ENCODE measurements around the gene HPCA.

The HPCA gene

GRCh38 chr1:32890516-32891240, 4.4 kb downstream of the HPCA start:
- DNase-seq, result no peak

GRCh38 chr1:32891241-32891570, 4.9 kb downstream of the HPCA start:
- DNase-seq, result no peak

GRCh38 chr1:32891630-32892029, 5.3 kb downstream of the HPCA start:
- DNase-seq, result no peak

- peak in 2 of 4 experiments; percentile 16 to 33 for DNase-seq
Measured at GRCh38 chr1:32892368-32893197, 6.3 kb downstream of the HPCA start.

GRCh38 chr1:32893198-32894018, 7.1 kb downstream of the HPCA start:
- DNase-seq, result peak in 2 of 4 experiments; percentile 12 to 26

- DNase-seq, result no peak
Measured at GRCh38 chr1:32894019-32894600, 7.8 kb downstream of the HPCA start.

- DNase-seq, result no peak
Measured at GRCh38 chr1:32894681-32895080, 8.4 kb downstream of the HPCA start.

- DNase-seq, result no peak
Measured at GRCh38 chr1:32895325-32896215, 9.3 kb downstream of the HPCA start.

- no peak for DNase-seq
Measured at GRCh38 chr1:32896451-32896850, 10.2 kb downstream of the HPCA start.

GRCh38 chr1:32897082-32898049, 11.1 kb downstream of the HPCA start:
- DNase-seq, result no peak

GRCh38 chr1:32898056-32898455, 11.8 kb downstream of the HPCA start:
- DNase-seq, result no peak

- DNase-seq, result no peak
Measured at GRCh38 chr1:32898958-32899357, 12.7 kb downstream of the HPCA start.

GRCh38 chr1:32899586-32900296, 13.4 kb downstream of the HPCA start:
- no peak for DNase-seq

GRCh38 chr1:32900371-32900955, 14.2 kb downstream of the HPCA start:
- no peak for DNase-seq

- peak; percentile 4 to 57 (median 27) for DNase-seq
Measured at GRCh38 chr1:32900956-32901822, 14.9 kb downstream of the HPCA start, which contains the start of gene TMEM54. Gene TMEM54 (minus strand): TSS chr1:32901389. CDS start chr1:32901238, 151 bp downstream.

GRCh38 chr1:32901823-32902534, 15.7 kb downstream of the HPCA start:
- no peak for DNase-seq

- DNase-seq, result no peak
Measured at GRCh38 chr1:32902535-32902920, 16.2 kb downstream of the HPCA start.
